Measurements from ENCODE around the gene AUTS2. TPM values are rescaled to one million over a fixed set of nuclear protein-coding genes. Genes with fewer than 3 reads are reported as not detected.

Gene AUTS2
- total RNA-seq, 1 experiment from 2014 or later = 42.1 TPM

GRCh38 chr7:69708857-69709256, 110.6 kb downstream of the AUTS2 start:
- TF ChIP-seq EZH2 (IDR thresholded peaks at IDR 0.05; ENCODE audit: borderline replicate concordance, low read depth, low read length, poor library complexity, severe bottlenecking) (no peak), CTCF (conservative IDR thresholded peaks at IDR 0.05; ENCODE audit: low read depth, low read length) (no peak)
- BruUV-seq (replicated peaks) = no TSS peak
- H3K36me3 ChIP-seq (ENCODE audit: insufficient read depth, low read length, poor library complexity, severe bottlenecking) = no peaks in the 10 kb centered on the region
- DNase-seq (ENCODE audit: low spot score) = peak; percentile 60
- H3K9me3 ChIP-seq (ENCODE audit: low read depth, low read length, poor library complexity, severe bottlenecking) = no peaks in the 10 kb centered on the region
- no peak overlapping the region for H3K4me3 ChIP-seq (ENCODE audit: low read depth, low read length, poor library complexity, severe bottlenecking)
- intact Hi-C loops (cut with micrococcal nuclease; ENCODE audit: unreplicated experiment) = no loop called here
- POLR2A ChIA-PET (ENCODE audit: low non-redundant PET) = no interaction called here
- CTCF ChIA-PET = no interaction called here
- peaks cover 6% of the 10 kb centered on the region for H3K4me1 ChIP-seq (ENCODE audit: insufficient read depth, low read length, poor library complexity, severe bottlenecking)
- no peaks in the 10 kb centered on the region for H3K27me3 ChIP-seq (replicated peaks; ENCODE audit: insufficient read depth, low read depth, low read length, poor library complexity)
- H3K27ac ChIP-seq (ENCODE audit: low read depth, low read length, poor library complexity, severe bottlenecking) = no peak overlapping the region

DNA sequence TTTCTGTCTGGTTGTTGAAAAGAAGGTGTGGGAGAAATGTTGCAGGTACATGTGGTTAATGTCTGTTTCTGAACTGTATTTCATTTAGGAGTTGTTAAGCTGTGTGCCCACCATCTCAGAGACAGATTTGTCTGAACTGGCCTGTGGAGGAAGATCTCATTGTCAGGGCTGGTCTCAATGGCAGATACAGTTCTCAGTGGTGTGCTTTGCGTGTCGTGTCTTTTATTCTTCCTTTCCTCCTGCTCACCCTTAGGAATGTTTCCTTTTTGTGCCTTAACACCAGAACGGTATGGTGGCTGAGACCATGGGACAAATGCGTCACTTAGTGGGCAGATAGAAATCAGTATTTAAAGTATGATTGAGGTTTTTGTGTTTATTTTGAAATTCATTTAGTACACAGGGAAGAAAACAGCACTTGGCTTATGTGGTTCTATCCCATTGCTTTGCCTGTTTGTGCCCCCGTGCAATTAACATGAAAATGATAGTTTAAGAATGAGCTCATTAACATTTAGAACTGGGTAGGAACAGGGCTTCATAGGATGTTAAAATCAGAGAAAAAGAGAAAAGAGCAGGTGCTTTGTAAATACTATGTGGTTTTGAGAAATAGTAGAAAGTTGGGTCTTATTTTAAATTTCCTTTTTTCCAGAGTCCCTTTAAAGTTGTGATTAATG, 112.6 kb downstream of the AUTS2 start:
- CTCF ChIA-PET = no interaction called here

GRCh38 chr7:69714886-69715576, 116.8 kb downstream of the AUTS2 start:
- TF ChIP-seq CTCF (conservative IDR thresholded peaks at IDR 0.05; ENCODE audit: low read depth, low read length) = no peak
- no TSS peak for BruUV-seq (replicated peaks)
- ChIA-PET CTCF (no interaction called here), POLR2A (ENCODE audit: low non-redundant PET) (interaction anchor here (0.6 kb wide), 1 partner anchor 496 kb away, joined by 12 read pairs; no protein-coding TSS in a partner anchor)
- peaks cover 4% of the 10 kb centered on the region for H3K4me1 ChIP-seq (ENCODE audit: insufficient read depth, low read length, poor library complexity, severe bottlenecking)
- no peak overlapping the region for H3K4me3 ChIP-seq (ENCODE audit: low read depth, low read length, poor library complexity, severe bottlenecking)
- no peaks in the 10 kb centered on the region for H3K36me3 ChIP-seq (ENCODE audit: insufficient read depth, low read length, poor library complexity, severe bottlenecking)
- intact Hi-C loops (cut with micrococcal nuclease; ENCODE audit: unreplicated experiment) = no loop called here
- DNase-seq (ENCODE audit: low spot score) = no peak
- H3K27me3 ChIP-seq (replicated peaks; ENCODE audit: insufficient read depth, low read depth, low read length, poor library complexity) = no peaks in the 10 kb centered on the region
- H3K27ac ChIP-seq (ENCODE audit: low read depth, low read length, poor library complexity, severe bottlenecking) = no peak overlapping the region
- no peaks in the 10 kb centered on the region for H3K9me3 ChIP-seq (ENCODE audit: low read depth, low read length, poor library complexity, severe bottlenecking)

More for the DNA sequence above, 112.6 kb downstream of the AUTS2 start:
- DNase-seq (ENCODE audit: low spot score) = no peak
- Histone ChIP-seq H3K27ac (ENCODE audit: low read depth, low read length, poor library complexity, severe bottlenecking) (no peak overlapping the region), H3K27me3 (replicated peaks; ENCODE audit: insufficient read depth, low read depth, low read length, poor library complexity) (no peaks in the 10 kb centered on the region), H3K9me3 (ENCODE audit: low read depth, low read length, poor library complexity, severe bottlenecking) (no peaks in the 10 kb centered on the region), H3K4me1 (ENCODE audit: insufficient read depth, low read length, poor library complexity, severe bottlenecking) (peaks cover 6% of the 10 kb centered on the region), H3K4me3 (ENCODE audit: low read depth, low read length, poor library complexity, severe bottlenecking) (no peak overlapping the region), H3K36me3 (ENCODE audit: insufficient read depth, low read length, poor library complexity, severe bottlenecking) (no peaks in the 10 kb centered on the region)
- intact Hi-C loops (cut with micrococcal nuclease; ENCODE audit: unreplicated experiment) = no loop called here
- POLR2A ChIA-PET (ENCODE audit: low non-redundant PET) = no interaction called here
- no TSS peak for BruUV-seq (replicated peaks)
- TF ChIP-seq EZH2 (IDR thresholded peaks at IDR 0.05; ENCODE audit: borderline replicate concordance, low read depth, low read length, poor library complexity, severe bottlenecking) (no peak), CTCF (conservative IDR thresholded peaks at IDR 0.05; ENCODE audit: low read depth, low read length) (no peak)

Data from A673 (cell line).